ENCODE data around the gene RDX. TPM values are rescaled to one million over a fixed set of nuclear protein-coding genes. Genes with fewer than 3 reads are reported as not detected.

Gene RDX
- total RNA-seq, 1 experiment from 2014 or later = 86.6 TPM

DNA sequence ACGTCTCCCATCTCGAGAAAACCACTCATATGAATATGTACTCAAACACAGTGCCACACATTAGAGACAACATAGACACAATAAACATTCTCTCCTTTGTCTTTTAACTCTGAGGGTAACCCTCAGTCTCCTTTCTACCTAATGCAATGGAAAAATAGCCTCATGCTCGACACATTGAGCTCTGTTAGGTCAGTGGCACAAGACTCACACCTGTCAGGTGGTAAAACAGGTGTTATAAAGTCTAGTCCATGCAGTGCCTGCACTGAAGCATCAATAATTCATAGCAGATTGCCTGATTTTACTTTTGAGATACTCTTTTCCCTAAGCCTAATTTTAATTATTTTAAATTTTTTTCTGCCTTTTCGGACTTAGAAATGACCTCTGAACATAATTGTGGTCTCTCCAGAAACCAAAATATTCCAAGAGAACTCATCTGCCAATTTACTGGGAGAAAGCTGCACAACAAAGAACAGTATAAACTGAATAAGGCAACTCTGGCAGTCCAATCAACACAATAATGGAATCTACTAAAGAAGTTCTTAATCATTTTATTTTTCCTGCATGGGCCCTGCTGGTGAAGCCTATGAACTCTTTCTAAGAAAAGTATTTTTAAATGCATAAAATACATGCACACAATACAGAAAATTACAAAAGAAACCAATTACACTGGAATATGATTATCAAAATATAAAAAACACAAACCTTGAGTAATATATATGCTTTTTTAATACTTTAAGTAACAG, 9.9 kb downstream of the RDX start:
- no peak overlapping the region for H3K18ac ChIP-seq (ENCODE audit: insufficient read length, low read depth, low read length)
- no peak overlapping the region for H3K14ac ChIP-seq (ENCODE audit: insufficient read depth, low read length)
- no peak; the same call in 2 of the 3 replicates for TF ChIP-seq CTCF (conservative IDR thresholded peaks at IDR 0.05)
- no peak overlapping the region for H2BK20ac ChIP-seq (ENCODE audit: low read depth, low read length, poor library complexity, severe bottlenecking)
- no peak overlapping the region for H2AFZ ChIP-seq (ENCODE audit: low read length)
- no peak overlapping the region for H3K4ac ChIP-seq (ENCODE audit: low read depth, low read length)
- H4K8ac ChIP-seq (replicated peaks; ENCODE audit: insufficient read length, low read depth, low read length) = no peak overlapping the region
- no peaks in the 10 kb centered on the region for H3K27me3 Mint-ChIP-seq (ENCODE audit: low read depth)
- no peak overlapping the region for H2BK5ac ChIP-seq (ENCODE audit: insufficient read length, low read length)
- no peaks in the 10 kb centered on the region for H3K23me2 ChIP-seq (ENCODE audit: insufficient read length, low read depth, low read length, poor library complexity, severe bottlenecking)
- H3K79me2 ChIP-seq (ENCODE audit: insufficient read depth, low read length) = peaks cover 15% of the 10 kb centered on the region; the same call in 1 of the 2 replicates
- H3K4me1 Mint-ChIP-seq = peaks cover 12 to 21% of the 10 kb centered on the region in 2 experiments
- no peak overlapping the region for H3K27ac ChIP-seq (ENCODE audit: insufficient read length, low read depth, low read length)
- H3K4me2 ChIP-seq (ENCODE audit: insufficient read depth, insufficient read length, low read length) = no peak overlapping the region
- no peaks in the 10 kb centered on the region for H3K27me3 ChIP-seq (ENCODE audit: insufficient read depth, low read length)
- H4K5ac ChIP-seq (ENCODE audit: insufficient read length, low read depth, low read length) = no peak overlapping the region
- no peak overlapping the region for H3T11ph ChIP-seq (ENCODE audit: low read length)
- DNase-seq = no peak
- H3K4me3 Mint-ChIP-seq = no peak overlapping the region
- peaks cover 11% of the 10 kb centered on the region for H3K79me1 ChIP-seq (ENCODE audit: insufficient read depth, low read depth, low read length, poor library complexity, severe bottlenecking)
- H3K36me3 Mint-ChIP-seq (ENCODE audit: insufficient read depth in 1 of 3, low read depth in 3 of 3) = peaks cover 2 to 20% (median 4%) of the 10 kb centered on the region in 3 experiments; a peak in 6 of 7 replicates
- H2AK5ac ChIP-seq (ENCODE audit: insufficient read length, low read length) = no peak overlapping the region
- no peak overlapping the region for H3K9ac ChIP-seq (ENCODE audit: extremely low read depth, insufficient read length, low read length)
- no peak overlapping the region for H3K23ac ChIP-seq (ENCODE audit: insufficient read length, low read depth, low read length)
- H2BK12ac ChIP-seq (ENCODE audit: insufficient read length, low read depth, low read length) = no peak overlapping the region
- no CpG with 5 or more reads among the region's 4 CpGs for WGBS (ENCODE audit: extremely low coverage, insufficient read length, low lambda C conversion rate)
- H3K56ac ChIP-seq (ENCODE audit: insufficient read length, low read depth, low read length) = no peak overlapping the region
- no peaks in the 10 kb centered on the region for H3K9me3 ChIP-seq (ENCODE audit: control insufficient read depth, low read depth, low read length)
- H2BK15ac ChIP-seq (ENCODE audit: low read depth, low read length) = no peak overlapping the region
- H3K4me1 ChIP-seq (ENCODE audit: insufficient read depth, low read length) = no peaks in the 10 kb centered on the region
- H2BK120ac ChIP-seq (ENCODE audit: low read depth, low read length, poor library complexity, severe bottlenecking) = no peak overlapping the region
- no peak overlapping the region for H4K91ac ChIP-seq (ENCODE audit: insufficient read length, low read depth, low read length)
- H3K9me3 Mint-ChIP-seq = no peaks in the 10 kb centered on the region
- H3K27ac Mint-ChIP-seq = 0 out of 7 replicates have a peak overlapping the region, but pooled peaks of 2 of the 3 experiments have one; percentile 37 to 85
- H4K20me1 ChIP-seq (ENCODE audit: control insufficient read depth, insufficient read depth, insufficient read length) = no peaks in the 10 kb centered on the region

Measured in H9 (cell line).